ENCODE measurements around the gene AATF.

AATF gene

GRCh38 chr17:36971508-36971907 lies 22.8 kb downstream of the AATF start:
- TF ChIP-seq CTCF (IDR thresholded peaks at IDR 0.05; ENCODE audit: borderline replicate concordance, control extremely low read depth, extremely low read depth, insufficient read depth, missing control alignments) = no peak
- no peak for DNase-seq (ENCODE audit: low spot score)
- in situ Hi-C loops (cut with MboI; ENCODE audit: low sequenced_read_pairs, unreplicated experiment) = no loop called here

GRCh38 chr17:36972186-36972700 lies 23.5 kb downstream of the AATF start:
- in situ Hi-C loops (cut with MboI; ENCODE audit: low sequenced_read_pairs, unreplicated experiment) = no loop called here
- no peak for TF ChIP-seq CTCF (IDR thresholded peaks at IDR 0.05; ENCODE audit: borderline replicate concordance, control extremely low read depth, extremely low read depth, insufficient read depth, missing control alignments)
- DNase-seq (ENCODE audit: low spot score) = no peak

- no peak for TF ChIP-seq CTCF (IDR thresholded peaks at IDR 0.05; ENCODE audit: borderline replicate concordance, control extremely low read depth, extremely low read depth, insufficient read depth, missing control alignments)
- DNase-seq (ENCODE audit: low spot score) = no peak
- in situ Hi-C loops (cut with MboI; ENCODE audit: low sequenced_read_pairs, unreplicated experiment) = no loop called here
Observed at GRCh38 chr17:36972905-36973304, 24.2 kb downstream of the AATF start.

- no peak for TF ChIP-seq CTCF (IDR thresholded peaks at IDR 0.05; ENCODE audit: borderline replicate concordance, control extremely low read depth, extremely low read depth, insufficient read depth, missing control alignments)
- in situ Hi-C loops (cut with MboI; ENCODE audit: low sequenced_read_pairs, unreplicated experiment) = no loop called here
- DNase-seq (ENCODE audit: low spot score) = no peak
Observed at GRCh38 chr17:36975922-36976515, 27.3 kb downstream of the AATF start.

GRCh38 chr17:36977066-36977465 lies 28.3 kb downstream of the AATF start:
- DNase-seq (ENCODE audit: low spot score) = no peak
- in situ Hi-C loops (cut with MboI; ENCODE audit: low sequenced_read_pairs, unreplicated experiment) = no loop called here
- no peak for TF ChIP-seq CTCF (IDR thresholded peaks at IDR 0.05; ENCODE audit: borderline replicate concordance, control extremely low read depth, extremely low read depth, insufficient read depth, missing control alignments)

GRCh38 chr17:36977568-36977967 lies 28.8 kb downstream of the AATF start:
- no peak for TF ChIP-seq CTCF (IDR thresholded peaks at IDR 0.05; ENCODE audit: borderline replicate concordance, control extremely low read depth, extremely low read depth, insufficient read depth, missing control alignments)
- in situ Hi-C loops (cut with MboI; ENCODE audit: low sequenced_read_pairs, unreplicated experiment) = no loop called here
- DNase-seq (ENCODE audit: low spot score) = no peak

Measured in GM13976 (cell line).